ENCODE measurements around the gene FER1L5.

DNA sequence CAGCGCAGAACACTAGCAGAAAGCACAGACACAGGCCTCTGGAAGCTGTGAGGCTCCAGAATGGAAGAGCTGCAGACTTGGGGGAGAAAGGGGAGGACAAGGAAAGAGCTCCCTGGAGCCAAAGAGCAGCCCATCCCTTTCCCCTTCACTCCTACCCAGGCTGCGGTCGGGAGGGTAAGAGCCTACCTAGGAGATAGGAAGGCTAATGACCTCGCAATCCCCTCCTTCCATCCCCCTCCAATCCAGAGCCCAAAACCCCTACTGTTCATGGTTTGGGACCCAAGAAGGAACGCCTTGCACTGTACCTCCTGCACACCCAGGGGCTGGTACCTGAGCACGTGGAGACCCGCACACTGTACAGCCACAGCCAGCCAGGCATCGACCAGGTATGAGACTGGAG, 57.5 kb downstream of the FER1L5 start:
- no peak for TF ChIP-seq POLR2AphosphoS5 (IDR thresholded peaks at IDR 0.05; ENCODE audit: low read depth, low read length)
- no peak for TF ChIP-seq POLR2A (IDR thresholded peaks at IDR 0.05; ENCODE audit: low read depth, low read length)
